IPS-NIHi7 (cell line): ENCODE data around the gene UBE2D3.
"Not testable (repeated sequence)": the region's sequence is repeated elsewhere in the genome, so short reads cannot be mapped to it uniquely, and the experiment has no call there.

Experiments used
- DNase-seq: peaks from one replicate; pipeline ENCODE4 v3.0.0; 2012; ENCODE audit warnings: mixed read lengths; ENCODE audit errors: extremely low spot score

Gene UBE2D3

GRCh38 chr4:102829803-102830202 lies 2.5 kb upstream of the UBE2D3 start:
- no peak for DNase-seq

GRCh38 chr4:102828497-102828808 lies 1.1 kb upstream of the UBE2D3 start:
- DNase-seq: no peak

- peak; percentile 79 for DNase-seq
Measured at GRCh38 chr4:102827674-102828496, 534 bp upstream of the UBE2D3 start.

DNA sequence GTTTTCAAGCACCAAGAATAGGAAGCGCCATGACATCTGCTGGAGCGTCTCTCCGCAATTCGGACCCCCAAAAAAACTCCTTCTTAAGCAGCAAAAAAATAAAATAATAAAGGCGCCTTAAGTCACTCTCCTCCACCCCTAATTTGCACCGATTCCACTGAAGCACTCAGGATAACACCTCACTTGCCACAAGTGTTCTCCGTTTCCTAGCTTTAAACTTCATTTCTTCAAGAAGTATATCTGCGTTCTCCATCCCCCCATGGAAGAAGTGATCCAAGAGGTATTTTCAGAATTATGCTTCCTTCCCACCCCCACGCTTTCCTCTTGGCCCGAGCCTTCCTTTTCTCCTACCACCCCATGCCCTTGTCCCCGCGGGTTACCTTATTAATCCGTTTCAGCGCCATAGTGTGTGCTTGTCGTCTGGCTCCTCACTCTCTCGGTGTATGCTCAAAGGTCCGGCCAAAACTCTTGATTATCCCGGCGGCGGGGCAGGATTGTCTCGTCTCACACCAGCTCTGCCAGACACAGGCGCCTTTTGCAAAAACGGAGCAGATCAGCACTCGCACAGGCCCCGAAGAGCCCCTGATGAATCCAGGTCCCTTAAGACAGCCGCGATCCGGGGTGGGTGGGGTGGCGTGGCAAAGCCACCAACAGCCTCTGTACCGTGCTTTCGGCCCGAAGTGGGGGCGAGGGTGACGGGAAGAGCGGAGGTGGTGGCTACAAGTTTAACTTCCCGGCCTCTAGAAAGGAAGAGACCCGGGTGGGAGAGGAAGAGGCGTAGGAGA lies 1.1 kb downstream of the UBE2D3 start:
- DNase-seq: no peak

GRCh38 chr4:102825261-102826091 lies 1.9 kb downstream of the UBE2D3 start:
- peak; percentile 21 for DNase-seq

- DNase-seq: no peak
Measured at GRCh38 chr4:102824398-102824797, 3.0 kb downstream of the UBE2D3 start.

DNA sequence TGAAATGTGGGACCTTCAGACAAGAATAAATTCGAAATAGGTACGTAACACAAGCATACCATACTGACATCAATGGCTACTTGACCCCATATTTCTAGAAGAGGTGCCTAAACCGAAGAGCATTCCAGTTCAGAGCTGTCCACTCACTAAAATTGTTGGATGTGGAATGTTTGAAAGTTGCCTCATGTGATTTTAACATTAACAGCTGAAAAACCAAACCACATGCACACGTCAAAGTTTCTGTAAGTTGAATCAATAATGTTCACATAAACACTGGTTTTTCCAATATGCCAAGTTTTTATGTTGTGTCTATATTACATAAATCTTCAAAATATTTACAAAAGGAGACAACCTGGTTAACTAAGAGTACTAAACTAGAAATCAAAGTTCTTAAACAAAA lies 3.5 kb downstream of the UBE2D3 start:
- DNase-seq: no peak

- no peak for DNase-seq
Measured at GRCh38 chr4:102823464-102823863, 3.9 kb downstream of the UBE2D3 start.

GRCh38 chr4:102819588-102820365 lies 7.6 kb downstream of the UBE2D3 start:
- DNase-seq: no peak

GRCh38 chr4:102819100-102819499 lies 8.3 kb downstream of the UBE2D3 start:
- DNase-seq: not testable (repeated sequence)

GRCh38 chr4:102817613-102818268 lies 9.6 kb downstream of the UBE2D3 start:
- DNase-seq: no peak

GRCh38 chr4:102817021-102817605 lies 10.2 kb downstream of the UBE2D3 start:
- DNase-seq: no peak

- no peak for DNase-seq
Measured at GRCh38 chr4:102815981-102816380, 11.4 kb downstream of the UBE2D3 start.

DNA sequence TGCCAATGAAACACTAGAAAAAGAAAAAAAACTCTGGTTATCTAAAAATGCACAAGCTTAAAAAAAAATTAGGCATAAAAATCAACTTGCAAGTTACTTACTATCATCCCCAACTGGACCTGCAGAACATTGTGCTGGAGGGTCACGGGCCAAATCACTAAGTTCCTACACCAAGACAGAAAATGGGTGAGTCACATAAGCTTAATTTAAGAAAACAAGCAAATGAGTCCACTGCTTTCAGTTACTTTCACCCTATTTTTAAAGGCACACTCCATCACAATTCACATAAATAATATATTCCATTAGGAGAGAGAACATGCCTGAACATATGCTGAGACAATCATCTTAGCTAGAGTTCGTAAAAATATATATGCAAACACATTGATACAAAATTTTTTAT lies 17.7 kb downstream of the UBE2D3 start:
- DNase-seq: no peak

DNA sequence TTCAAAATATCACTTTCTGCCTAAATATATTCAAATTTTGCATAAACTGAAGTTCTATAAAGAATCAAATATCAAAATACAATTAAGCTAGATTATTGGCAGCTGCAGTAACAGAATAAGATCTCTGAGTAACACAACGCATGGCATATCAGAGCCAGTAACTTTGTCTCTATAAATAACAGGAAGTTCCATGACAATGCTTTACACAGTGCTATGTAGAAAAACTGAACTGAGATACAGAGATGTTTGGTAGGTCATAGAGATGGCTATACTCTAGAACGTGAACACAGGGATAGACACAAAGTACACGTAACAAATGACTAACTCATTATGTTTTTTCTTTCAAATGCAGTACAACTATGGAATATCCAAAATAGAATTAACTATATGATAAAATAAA lies 18.2 kb downstream of the UBE2D3 start:
- DNase-seq: no peak

DNA sequence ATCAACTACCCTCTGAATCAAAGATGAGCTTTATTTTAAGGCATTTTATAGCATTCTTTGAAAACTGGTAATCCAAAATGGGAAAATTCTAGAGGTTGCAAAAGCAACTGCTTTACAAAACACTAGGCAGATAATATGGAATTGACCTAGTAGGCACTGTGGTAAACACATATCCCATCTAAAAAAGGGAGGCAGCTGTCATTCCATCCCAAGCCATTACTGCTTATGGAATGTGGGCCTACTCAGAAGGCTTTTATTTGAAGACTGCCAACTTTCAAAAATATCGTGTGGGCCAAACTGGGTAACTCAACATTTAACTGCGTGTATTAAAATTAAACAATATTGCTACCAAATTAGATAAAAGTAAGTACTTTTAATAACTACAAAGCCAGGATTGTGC lies 19.3 kb downstream of the UBE2D3 start:
- no peak for DNase-seq

- DNase-seq: no peak
Measured at GRCh38 chr4:102807345-102807744, 20.0 kb downstream of the UBE2D3 start.

GRCh38 chr4:102799816-102800215 lies 27.5 kb downstream of the UBE2D3 start:
- no peak for DNase-seq

DNA sequence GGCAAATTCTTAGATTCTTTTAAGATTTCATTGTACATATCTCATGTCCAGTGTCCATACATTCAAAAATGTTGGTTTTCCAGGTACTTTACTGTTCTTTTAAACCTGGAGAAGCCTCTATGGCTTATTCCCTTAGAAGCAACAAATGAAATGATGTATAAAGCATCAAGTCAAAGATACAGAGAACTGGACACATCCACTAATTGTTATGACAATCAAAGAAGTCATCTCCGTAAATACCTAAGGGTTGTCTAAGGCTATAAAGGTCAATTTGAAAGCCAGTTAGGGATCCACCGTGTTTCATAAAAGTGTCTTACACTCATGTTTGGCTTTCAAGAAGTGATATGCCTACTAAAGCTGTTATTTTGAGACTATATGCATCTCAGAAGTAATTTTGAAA lies 32.4 kb downstream of the UBE2D3 start:
- DNase-seq: no peak

DNA sequence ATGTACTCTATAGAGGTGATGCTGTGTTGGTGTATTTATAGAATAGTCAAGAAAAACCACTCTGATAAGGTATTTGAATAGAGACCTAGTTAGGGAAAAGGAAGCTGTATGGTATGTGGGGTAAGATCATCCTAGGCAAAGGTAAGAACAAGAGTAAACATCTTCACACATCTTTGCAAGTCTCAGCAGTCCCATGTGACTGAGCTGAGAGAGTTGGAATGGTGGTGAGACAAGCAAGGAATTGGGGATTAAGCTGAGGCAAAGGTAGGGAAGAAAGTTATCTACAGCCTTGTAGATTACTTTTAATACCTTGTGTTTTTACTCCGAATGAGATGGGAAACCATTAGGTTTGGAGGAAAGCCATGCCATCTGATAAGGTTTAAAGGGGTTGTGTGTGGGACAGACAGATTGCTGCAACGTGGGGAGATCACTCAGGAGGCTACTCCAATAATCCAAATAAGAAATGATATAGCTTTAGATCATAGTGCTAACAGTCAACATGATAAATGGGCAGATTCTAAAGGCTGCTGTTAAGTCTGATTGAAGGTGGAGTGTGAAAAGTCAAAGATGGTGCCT lies 34.9 kb downstream of the UBE2D3 start:
- DNase-seq: no peak
